RWPE1 (cell line): ENCODE data around the gene MAP4K4.

Experiments
- CTCF ChIA-PET: fragments of 350-600 bp; sonication (Branson Sonifier 250); formaldehyde crosslinking; extraction: SDS; loops from one replicate; lab custom pipeline; 2021; lab: Yijun Ruan, JAX
- POLR2A ChIA-PET: fragments of 400-600 bp; formaldehyde crosslinking; extraction: SDS; loops from one replicate; lab custom pipeline; 2020; ENCODE audit warnings: antibody characterized with exemption; ENCODE audit not compliant: low non-redundant PET; lab: Yijun Ruan, JAX
- DNase-seq: peaks from one replicate; pipeline ENCODE4 v3.0.0; 2012; ENCODE audit warnings: low spot score
- H3K27ac ChIP-seq: fragments of 450-650 bp; 2 replicates; pipeline ENCODE4 v1.5.1; 2017
- CTCF ChIP-seq: fragments of 450-650 bp; conservative IDR thresholded peaks from 2 replicates; pipeline ENCODE4 v1.5.1; 2017; ENCODE audit warnings: low read depth, mild to moderate bottlenecking

Gene MAP4K4

GRCh38 chr2:101697124-101698013 is at the start of gene MAP4K4:
Gene MAP4K4 (plus strand): TSS chr2:101697707. CDS start chr2:101698081, 374 bp downstream.
- CTCF ChIA-PET = interaction anchor here (1.0 to 1.5 kb wide), 4 partner anchors 24 to 278 kb away, joined by 5 to 6 read pairs (median 5); no protein-coding TSS in a partner anchor
- peak; percentile 84 for DNase-seq
- H3K27ac ChIP-seq = peak within 1 kb of the TSS; percentile 90
- TF ChIP-seq CTCF = peak; percentile 44
- POLR2A ChIA-PET = no interaction called here

DNA sequence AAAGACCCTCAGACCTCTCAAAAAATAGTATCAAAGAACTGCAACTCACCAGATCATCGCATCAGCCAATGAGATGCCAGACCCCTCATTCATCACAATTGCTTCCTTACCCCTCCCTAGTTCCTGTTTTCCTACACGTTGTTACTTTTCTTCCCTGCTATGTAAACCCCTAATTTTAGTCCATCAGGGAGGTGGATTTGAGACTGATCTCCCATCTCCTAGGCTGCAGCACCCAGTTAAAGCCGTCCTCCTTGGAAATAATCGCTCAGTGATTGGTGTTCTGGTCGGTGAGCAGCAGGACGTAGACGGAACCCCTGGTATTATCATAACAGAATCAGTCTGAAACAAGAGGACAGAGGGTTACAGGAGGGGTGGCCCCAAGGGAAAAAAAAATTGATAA is 44.0 kb upstream of the MAP4K4 start:
- ChIA-PET CTCF (interaction anchor here (0.6 kb wide), 1 partner anchor 180 kb away, joined by 5 read pairs; no protein-coding TSS in a partner anchor), POLR2A (interaction anchor here (0.7 kb wide), 1 partner anchor 121 kb away, joined by 6 read pairs; no protein-coding TSS in a partner anchor)
- TF ChIP-seq CTCF = no peak

DNA sequence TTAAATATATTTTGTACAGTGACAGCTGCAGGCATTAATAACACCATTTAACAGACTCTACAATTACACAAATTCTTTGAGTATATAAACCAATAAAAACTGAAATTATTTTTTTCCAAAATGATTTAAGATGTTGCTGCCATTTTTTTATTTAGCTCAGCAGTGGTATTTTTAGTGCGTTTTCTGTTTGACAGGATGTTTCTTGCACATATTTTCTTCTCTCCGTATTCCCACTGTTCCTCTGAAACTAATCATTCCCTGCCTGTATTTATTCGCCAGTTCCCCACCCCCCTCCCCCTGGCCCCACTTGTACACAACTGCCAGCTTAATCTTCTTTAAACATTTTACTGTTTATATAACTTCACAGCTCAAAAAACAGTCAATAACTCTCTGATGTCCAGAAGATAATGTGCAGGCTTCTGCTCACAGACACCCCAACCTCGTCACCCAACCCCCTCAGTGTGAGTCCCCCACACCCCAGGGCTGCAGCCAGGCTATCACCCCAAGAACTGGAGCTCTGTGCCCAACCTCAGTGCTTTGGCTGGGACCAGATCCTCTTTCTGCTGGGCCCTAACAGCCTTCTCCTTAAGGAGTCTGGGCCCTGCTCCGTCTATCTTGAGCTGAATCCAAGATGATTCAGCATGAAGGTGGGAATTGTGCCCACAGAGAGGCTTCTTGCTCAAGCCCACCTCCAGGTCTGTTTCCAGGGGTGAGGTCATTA is 41.6 kb upstream of the MAP4K4 start:
- ChIA-PET CTCF (interaction anchor here (0.6 kb wide), 1 partner anchor 40 kb away, joined by 4 read pairs; no protein-coding TSS in a partner anchor), POLR2A (no interaction called here)
- no peak for TF ChIP-seq CTCF
- DNase-seq = no peak
- H3K27ac ChIP-seq = no peak overlapping the region

More for the DNA sequence above, 44.0 kb upstream of the MAP4K4 start:
- DNase-seq = no peak
- no peak overlapping the region for H3K27ac ChIP-seq

DNA sequence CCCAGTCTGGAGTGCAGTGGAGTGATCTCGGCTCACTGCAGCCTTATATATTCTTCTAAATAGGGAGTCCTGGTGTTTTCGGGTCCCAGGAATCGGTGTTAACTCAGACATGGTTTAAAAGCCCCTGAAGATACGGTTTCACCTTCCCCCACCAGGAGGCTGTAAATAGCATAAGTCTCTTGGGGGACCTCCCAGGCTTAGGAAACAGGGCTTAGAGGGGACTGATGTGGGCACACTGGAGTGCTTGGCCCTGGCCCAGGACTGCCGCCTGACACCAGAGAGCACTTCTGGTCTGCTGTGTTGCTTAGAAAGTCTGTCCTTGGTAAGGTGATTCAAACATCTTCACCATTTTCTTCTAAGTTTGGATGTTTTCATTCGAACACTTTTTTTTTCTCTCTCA is 39.7 kb upstream of the MAP4K4 start:
- H3K27ac ChIP-seq = no peak overlapping the region
- no peak for TF ChIP-seq CTCF
- DNase-seq = no peak
- ChIA-PET CTCF (no interaction called here), POLR2A (no interaction called here)

- H3K27ac ChIP-seq = no peak overlapping the region
- ChIA-PET CTCF (no interaction called here), POLR2A (no interaction called here)
- DNase-seq = no peak
- TF ChIP-seq CTCF = no peak
Observed at GRCh38 chr2:101658387-101658786, 39.1 kb upstream of the MAP4K4 start.

- DNase-seq = no peak
- POLR2A ChIA-PET = no interaction called here
- TF ChIP-seq CTCF = no peak
- CTCF ChIA-PET = no interaction called here
- no peak overlapping the region for H3K27ac ChIP-seq
Observed at GRCh38 chr2:101665312-101665711, 32.2 kb upstream of the MAP4K4 start.
